ENCODE results near the gene GOLGA1.

DNA sequence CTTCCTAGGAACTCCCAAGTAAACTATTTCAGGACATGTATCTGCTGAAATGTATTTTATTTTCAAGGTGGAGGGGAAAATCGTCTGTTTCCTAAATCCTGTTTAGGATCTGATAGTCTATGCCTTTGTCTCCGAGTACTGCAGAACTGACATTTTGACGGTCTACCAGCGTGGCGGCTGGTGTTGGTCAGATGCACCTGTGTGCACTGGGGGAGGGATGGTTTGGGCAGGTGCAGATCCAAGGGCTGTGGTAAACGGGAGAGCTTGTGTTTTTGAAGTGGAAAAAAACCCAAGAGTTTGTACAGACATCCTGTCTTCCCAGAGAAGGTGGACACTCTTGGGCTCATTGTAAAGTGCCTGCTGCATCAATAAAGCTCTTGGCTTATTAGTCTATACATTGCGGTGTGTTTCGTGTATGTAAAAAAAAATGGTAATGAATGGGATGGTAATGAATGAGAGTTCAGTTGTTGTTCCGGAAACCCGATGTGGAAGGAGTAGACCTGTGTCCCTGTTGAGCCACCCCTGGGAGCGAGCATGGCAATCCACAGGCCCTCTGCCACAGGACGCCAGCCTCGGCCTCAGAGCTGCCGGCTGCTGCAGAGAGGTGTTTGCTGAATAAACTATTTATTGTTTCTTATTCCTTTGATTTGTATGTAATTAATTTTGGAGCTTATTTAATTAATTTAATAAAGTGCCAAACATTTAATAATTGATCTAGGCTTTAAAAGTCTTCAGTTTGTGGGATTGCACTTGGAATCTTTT, 63.7 kb downstream of the GOLGA1 start:
- TF ChIP-seq, protein P1, sequence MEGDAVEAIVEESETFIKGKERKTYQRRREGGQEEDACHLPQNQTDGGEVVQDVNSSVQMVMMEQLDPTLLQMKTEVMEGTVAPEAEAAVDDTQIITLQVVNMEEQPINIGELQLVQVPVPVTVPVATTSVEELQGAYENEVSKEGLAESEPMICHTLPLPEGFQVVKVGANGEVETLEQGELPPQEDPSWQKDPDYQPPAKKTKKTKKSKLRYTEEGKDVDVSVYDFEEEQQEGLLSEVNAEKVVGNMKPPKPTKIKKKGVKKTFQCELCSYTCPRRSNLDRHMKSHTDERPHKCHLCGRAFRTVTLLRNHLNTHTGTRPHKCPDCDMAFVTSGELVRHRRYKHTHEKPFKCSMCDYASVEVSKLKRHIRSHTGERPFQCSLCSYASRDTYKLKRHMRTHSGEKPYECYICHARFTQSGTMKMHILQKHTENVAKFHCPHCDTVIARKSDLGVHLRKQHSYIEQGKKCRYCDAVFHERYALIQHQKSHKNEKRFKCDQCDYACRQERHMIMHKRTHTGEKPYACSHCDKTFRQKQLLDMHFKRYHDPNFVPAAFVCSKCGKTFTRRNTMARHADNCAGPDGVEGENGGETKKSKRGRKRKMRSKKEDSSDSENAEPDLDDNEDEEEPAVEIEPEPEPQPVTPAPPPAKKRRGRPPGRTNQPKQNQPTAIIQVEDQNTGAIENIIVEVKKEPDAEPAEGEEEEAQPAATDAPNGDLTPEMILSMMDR (conservative IDR thresholded peaks at IDR 0.05; ENCODE audit: low read length), result no peak
- no peak for TF ChIP-seq EZH2phosphoT487 (IDR thresholded peaks at IDR 0.05; ENCODE audit: borderline replicate concordance, low read depth, low read length)
